GM19193 (cell line): ENCODE measurements around the gene EIF5AL1.

Source experiments
- POLR2A ChIP-seq: IDR thresholded peaks from 4 replicates; pipeline ENCODE4 v1.6.1; 2011; ENCODE audit not compliant: insufficient read depth, insufficient read length; ENCODE audit errors: extremely low read depth

Gene EIF5AL1

GRCh38 chr10:79494871-79495705 lies 17.2 kb upstream of the EIF5AL1 start:
- no peak for TF ChIP-seq POLR2A

DNA sequence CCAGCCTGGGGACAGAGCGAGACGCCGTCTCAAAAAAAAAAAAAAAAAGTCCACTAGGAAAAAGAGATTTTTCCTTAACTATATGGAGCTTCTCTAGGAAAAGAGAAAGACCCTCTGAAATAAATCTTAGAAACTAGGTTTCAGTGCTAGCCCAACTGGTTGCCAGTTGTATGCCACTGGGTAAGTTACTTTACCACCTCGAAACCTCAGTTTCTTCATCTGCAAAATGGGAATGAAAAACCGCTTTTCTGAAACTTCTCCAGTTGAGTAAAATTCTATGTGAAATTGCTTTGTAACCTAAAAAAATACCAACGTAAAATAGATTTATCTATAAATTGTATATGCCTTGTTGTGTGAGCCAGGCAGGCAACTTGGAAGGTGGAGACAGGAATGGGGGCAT lies 16.5 kb upstream of the EIF5AL1 start:
- no peak for TF ChIP-seq POLR2A

DNA sequence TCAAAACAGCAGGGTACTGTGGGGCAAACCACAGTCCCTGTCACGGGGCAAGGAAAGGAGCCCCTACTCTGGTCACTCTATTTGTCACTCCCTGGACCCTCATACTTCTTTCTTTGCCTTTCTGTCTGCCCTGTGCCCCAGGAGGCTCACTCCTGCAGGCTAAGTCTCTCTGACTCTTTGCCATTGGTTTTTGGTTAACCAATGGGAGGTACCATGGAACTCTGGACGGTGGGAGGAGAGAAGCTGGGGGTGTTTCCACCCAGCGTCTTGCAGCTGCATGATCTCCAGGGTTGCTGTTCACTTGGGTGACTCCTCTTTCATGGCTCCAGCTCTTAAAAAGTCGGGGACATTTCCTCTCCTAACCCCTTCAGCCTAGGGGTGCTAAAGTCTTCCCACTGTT lies 15.4 kb upstream of the EIF5AL1 start:
- no peak for TF ChIP-seq POLR2A

DNA sequence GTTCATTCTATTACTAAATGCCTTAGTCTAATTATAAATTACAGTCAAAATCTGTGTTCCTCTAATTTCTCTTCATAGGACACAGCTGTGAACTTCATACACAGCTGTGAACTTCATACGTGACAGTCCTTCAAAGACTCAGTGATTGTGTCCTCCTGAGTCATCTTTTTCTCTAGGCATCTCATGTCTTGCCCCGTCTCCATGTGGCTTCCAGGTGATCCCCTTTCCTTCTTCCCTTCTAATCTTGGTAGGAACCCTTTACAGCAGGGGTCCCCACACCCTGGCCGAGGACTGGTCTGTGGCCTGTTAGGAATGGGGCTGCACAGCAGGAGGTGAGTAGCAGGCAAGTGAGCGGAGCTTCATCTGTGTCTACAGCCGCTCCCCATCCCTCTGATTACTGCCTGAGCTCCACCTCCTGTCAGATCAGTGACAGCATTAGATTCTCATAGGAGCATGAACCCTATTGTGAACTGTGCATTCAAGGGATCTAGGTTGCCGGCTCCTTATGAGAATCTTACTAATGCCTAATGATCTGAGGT lies 14.0 kb upstream of the EIF5AL1 start:
- no peak for TF ChIP-seq POLR2A

DNA sequence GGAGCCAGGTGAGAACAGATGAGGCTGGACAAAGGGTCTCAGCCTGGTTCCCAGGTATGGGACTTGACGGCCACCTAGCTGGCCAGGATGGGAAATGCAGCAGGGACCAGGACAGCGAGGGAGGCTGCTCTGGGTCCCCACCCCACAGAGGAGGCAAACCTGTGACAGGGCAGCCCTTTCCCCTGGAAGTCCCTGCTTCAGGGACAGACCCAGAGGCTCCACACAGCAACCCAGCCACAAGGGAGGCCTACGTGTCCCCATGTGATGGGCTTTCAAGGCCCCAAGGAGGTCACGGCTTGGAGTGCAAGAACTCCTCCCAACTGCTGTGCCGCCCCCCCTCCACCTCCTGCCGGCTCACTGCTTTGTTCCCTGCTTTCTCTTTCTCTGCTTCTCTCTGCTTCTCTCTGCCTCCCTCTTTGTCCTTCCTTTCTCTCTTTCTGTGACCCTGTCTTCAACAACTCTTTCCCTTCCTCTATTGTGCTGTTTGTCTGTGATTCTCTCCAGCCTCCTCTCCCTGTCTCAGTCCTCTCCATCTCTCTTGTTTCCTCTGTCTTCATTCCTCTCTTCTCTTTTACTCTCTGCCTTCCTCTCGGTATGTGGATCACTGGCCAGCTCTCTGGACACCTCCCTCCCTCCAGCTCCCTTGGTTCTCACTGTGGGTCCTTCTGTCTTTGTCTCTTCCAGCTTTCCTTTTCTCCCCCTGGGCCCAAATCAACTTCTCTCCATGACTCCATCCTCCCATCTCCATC lies 9.6 kb upstream of the EIF5AL1 start:
- no peak for TF ChIP-seq POLR2A

DNA sequence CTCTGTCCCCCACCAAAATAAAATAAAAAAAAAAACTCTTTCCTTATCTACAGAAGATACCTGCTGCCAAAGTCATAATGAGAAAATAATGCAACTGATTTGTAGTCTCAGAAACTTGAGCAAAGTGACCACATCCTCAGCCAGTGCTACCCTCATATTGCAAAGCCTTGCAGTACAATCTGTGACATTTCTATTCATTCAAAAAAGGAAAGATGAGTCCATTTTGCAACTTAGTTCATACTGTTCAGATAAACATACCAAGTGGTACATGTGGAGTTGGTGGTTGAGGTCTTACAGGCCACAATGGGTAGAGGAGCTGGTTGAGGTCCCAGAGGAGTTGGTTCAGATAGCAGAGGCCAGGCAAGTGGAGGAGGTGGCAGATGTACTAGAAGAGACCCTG lies 6.5 kb upstream of the EIF5AL1 start:
- no peak for TF ChIP-seq POLR2A

DNA sequence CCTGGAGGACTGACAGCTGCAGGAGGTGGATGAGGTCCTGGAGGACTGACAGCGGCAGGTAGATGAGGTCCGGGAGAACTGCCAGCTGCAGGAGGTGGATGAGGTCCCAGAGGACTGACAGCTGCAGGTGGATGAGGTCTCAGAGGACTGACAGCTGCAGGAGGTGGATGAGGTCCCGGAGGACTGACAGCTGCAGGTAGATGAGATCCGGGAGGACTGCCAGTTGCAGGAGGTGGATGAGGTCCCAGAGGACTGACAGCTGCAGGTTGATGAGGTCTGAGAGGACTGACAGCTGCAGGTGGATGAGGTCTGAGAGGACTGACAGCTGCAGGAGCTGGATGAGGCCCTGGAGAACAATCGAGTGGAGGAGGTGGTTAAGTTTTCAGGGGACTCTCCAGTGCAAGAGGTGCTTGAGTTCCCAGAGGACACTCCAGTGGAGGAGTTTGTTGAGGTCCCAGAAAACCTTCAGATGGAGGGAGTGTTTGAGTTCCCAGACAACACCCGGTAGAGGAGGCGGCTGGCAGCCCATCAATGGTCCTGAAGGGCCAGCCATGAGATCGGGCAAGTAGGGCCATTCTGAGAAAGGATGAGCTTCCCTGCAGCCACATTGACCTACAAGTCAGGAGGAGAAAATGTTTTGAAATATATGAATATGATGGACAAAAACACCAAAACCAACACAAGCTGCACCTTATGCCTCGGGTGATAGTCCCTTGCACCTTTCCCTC lies 4.7 kb upstream of the EIF5AL1 start:
- TF ChIP-seq POLR2A: no peak

DNA sequence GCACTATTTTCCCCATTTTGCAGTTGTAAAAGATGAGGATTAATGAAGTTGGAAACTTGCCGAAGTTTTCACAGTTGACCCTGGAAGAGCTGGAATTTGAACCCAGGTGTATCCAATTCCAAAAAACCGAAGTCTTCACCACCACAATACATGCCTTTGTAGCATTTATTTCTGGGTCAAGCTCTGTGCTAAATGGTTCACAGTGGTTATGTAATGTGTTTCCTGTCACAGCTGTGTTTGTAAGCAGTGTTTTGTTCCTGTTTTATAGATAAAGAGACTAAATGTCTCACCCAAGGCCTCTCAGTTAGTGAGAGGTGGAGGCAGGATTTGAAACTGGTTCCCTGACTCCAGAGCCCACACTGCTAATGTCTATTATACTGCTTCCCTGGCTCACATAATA lies 30.3 kb downstream of the EIF5AL1 start:
- no peak for TF ChIP-seq POLR2A

GRCh38 chr10:79547973-79548372 lies 35.6 kb downstream of the EIF5AL1 start:
- TF ChIP-seq POLR2A: no peak

DNA sequence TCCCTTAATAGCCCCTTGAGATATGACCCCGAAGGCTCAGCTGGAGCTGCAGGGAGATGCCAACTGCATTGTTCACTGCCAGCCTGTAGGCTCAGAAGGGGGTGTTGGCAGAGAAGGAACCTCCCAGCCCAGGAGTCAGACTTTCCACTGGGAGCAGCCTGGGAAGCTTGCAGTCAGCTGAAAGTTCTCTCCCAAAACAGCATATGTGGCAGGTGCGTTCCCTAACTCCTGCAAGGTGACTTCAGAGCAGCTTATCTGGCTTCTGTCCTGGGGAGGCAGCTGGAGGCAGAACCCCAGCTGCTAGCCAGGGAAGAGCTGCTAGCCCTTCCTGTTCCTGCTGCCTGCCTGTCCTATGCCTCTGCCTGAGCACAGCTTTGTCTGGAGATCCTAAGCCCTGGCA lies 39.8 kb downstream of the EIF5AL1 start:
- TF ChIP-seq POLR2A: no peak

DNA sequence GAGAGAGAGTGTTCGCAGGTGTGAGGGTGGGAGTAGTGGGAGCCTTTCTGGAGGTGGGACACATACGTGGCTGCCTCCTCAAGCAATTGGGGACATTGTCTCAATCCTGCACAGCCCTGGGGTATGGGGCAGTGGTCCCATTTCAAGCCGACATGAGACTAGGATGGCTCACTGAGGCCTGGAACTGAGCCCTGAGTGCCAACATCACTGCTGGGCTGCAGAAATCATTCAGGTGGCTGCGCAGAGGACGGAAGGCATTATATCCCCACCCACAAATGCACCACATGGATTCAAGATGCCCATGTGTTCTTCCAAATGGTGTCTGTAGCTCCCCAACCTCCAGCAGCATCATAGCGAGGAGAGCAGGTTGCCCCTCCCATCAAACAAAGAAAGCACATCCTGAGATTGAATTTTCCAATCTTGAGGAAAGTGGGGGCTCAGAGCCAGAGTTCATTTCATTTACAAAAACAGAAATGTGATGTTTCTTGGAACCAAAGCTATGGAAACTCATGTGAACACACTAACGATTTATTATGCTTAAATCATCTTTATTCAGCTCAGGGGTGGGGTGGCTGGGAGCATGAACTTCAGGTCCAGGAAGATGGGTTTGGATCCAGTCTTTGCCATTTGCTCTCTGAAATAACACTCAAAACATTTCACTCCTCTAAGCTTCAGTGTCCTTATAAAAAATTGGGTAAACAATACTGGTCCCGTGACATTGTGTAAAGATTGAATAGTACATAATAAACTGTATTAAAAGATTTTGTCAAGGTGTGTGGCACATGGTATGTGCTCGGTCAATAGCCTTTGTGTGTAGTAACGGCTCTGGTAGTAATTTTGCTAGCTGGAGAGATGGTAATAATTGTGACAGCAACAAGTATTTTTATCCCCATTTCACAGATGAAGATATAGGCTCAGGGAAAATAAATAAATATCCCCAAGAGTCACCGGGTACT lies 43.3 kb downstream of the EIF5AL1 start:
- no peak for TF ChIP-seq POLR2A

GRCh38 chr10:79559726-79560125 lies 47.4 kb downstream of the EIF5AL1 start:
- no peak for TF ChIP-seq POLR2A

DNA sequence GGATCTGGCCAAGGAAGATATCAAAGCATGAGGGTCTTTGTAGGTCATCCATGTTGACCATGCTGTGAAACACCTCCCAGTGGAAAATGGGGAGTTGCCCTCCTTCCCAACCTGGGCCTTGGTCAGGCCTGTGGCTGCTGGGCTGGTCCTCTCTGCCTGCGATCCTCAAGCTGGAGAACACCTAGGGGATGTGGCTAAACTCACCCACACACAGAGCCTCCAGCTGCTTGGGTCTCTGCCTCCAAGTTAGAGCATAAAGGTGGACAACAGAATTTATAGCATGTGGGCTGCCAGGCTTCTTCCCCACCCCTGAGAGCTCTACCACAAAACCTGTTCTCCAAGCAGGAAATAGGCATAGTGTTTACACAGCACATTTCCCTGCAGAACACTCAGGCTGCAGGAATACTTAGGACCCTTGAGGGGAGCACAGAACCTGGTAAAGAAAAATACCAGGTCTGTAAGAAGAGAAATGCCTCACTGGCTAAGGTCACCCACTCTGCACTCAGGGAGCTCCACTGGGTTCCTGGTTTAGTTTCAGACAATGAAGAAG lies 47.9 kb downstream of the EIF5AL1 start, which contains the start of gene SFTPA2:
SFTPA2 (minus strand) TSS at position 248 of the 550 bp plus-strand sequence. CDS start 924 bp downstream, outside the sequence.
- no peak for TF ChIP-seq POLR2A

- no peak for TF ChIP-seq POLR2A
These were observed 48.9 kb downstream of the EIF5AL1 start for GRCh38 chr10:79561257-79561656.
